Spleen (tissue), 7 donors: Measurements from ENCODE around the gene TRIM38.
"Not testable (repeated sequence)": the region's sequence is repeated elsewhere in the genome, so short reads cannot be mapped to it uniquely, and the experiment has no call there.

Source experiments
- POLR2A ChIP-seq, 3 donors: fragments of 450-650 bp; IDR thresholded peaks; one replicate each; pipeline ENCODE4 v1.5.1; 2017; ENCODE audit warnings: antibody characterized with exemption in 3 of 3, mild to moderate bottlenecking in 1 of 3
- TF ChIP-seq, protein P1 (sequence below), 11 experiments: fragments of 200-600 bp in 7 of 11; fragments of 450-650 bp in 4 of 11; sonication (generic) in 4 of 11; IDR thresholded peaks in 8 of 11; conservative IDR thresholded peaks in 3 of 11; 1 replicate in 7 of 11; 2 replicates in 4 of 11; pipeline versions ENCODE4 v1.4.0 to v1.8.0; 2016 to 2021; ENCODE audit warnings: antibody characterized with exemption in 11 of 11, inconsistent platforms in 4 of 11, mild to moderate bottlenecking in 1 of 11
- donor health status: DM: no; HTN: no; CAD: no; lungs with moderate emphysema.
- donor health status: DM: no; HTN: no; CAD: no.
- donor health status: DM: no; HTN: no; CAD: no.

DNA sequence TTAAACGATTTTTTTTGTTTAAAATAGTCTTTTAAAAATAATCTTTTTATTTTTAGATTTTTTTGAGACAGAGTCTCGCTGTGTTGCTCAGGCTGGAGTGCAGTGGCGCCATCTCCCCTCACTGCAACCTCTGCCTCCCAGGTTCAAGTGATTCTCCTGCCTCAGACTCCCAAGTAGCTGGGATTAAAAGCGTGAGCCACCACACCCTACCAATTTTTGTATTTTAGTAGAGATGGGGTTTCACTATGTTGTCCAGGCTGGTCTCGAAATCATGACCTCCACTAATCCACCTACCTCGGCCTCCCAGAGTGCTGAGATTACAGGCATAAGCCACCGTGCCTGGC, 30.7 kb downstream of the TRIM38 start:
- not testable (repeated sequence) for TF ChIP-seq POLR2A (IDR thresholded peaks at IDR 0.05)
- TF ChIP-seq, protein P1, sequence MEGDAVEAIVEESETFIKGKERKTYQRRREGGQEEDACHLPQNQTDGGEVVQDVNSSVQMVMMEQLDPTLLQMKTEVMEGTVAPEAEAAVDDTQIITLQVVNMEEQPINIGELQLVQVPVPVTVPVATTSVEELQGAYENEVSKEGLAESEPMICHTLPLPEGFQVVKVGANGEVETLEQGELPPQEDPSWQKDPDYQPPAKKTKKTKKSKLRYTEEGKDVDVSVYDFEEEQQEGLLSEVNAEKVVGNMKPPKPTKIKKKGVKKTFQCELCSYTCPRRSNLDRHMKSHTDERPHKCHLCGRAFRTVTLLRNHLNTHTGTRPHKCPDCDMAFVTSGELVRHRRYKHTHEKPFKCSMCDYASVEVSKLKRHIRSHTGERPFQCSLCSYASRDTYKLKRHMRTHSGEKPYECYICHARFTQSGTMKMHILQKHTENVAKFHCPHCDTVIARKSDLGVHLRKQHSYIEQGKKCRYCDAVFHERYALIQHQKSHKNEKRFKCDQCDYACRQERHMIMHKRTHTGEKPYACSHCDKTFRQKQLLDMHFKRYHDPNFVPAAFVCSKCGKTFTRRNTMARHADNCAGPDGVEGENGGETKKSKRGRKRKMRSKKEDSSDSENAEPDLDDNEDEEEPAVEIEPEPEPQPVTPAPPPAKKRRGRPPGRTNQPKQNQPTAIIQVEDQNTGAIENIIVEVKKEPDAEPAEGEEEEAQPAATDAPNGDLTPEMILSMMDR (IDR thresholded peaks at IDR 0.05 in 8 of 11, conservative IDR thresholded peaks at IDR 0.05 in 3 of 11): not testable (repeated sequence)
